ENCODE measurements around the gene CORO1C.

- peak; percentile 94 for TF ChIP-seq CTCF (IDR thresholded peaks at IDR 0.05; ENCODE audit: poor library complexity, severe bottlenecking)
- TF ChIP-seq EP300 (conservative IDR thresholded peaks at IDR 0.05; ENCODE audit: poor library complexity, severe bottlenecking), result no peak
- TF ChIP-seq POLR2AphosphoS5 (IDR thresholded peaks at IDR 0.05), result no peak
- TF ChIP-seq RAD21 (conservative IDR thresholded peaks at IDR 0.05), result peak; percentile 89
Measured at GRCh38 chr12:108618079-108618952, 113.0 kb downstream of the CORO1C start.
